ENCODE data around the gene CPO.
A peak's percentile ranks its signal among the peaks of the same experiment; 100 is the strongest.

Gene CPO

GRCh38 chr2:206987810-206988209, 48.5 kb downstream of the CPO start:
- Histone ChIP-seq H3K27ac (ENCODE audit: low read length, poor library complexity, severe bottlenecking) (no peak overlapping the region), H3K27me3 (ENCODE audit: control insufficient read depth in 1 of 2, insufficient read depth in 1 of 2, low read length in 2 of 2) (no peaks in the 10 kb centered on the region), H3K4me1 (ENCODE audit: control insufficient read depth, insufficient read depth, low read depth, low read length) (peaks cover 3% of the 10 kb centered on the region), H3K4me2 (ENCODE audit: low read length, poor library complexity, severe bottlenecking) (no peak overlapping the region), H3K18ac (ENCODE audit: low read depth in 1 of 2, low read length in 2 of 2) (no peak overlapping the region), H3K23ac (ENCODE audit: low read length in 2 of 2) (no peak overlapping the region), H2BK5ac (ENCODE audit: low read depth, low read length, poor library complexity, severe bottlenecking) (no peak overlapping the region), H3K36me3 (ENCODE audit: control insufficient read depth in 1 of 2, insufficient read depth in 2 of 2, low read depth in 1 of 2, low read length in 2 of 2) (no peaks in the 10 kb centered on the region), H3K9ac (ENCODE audit: low read length) (no peak overlapping the region), H2AFZ (ENCODE audit: low read depth, low read length) (no peak overlapping the region), H4K8ac (ENCODE audit: low read length) (no peak overlapping the region), H4K91ac (ENCODE audit: low read length) (no peak overlapping the region), H2BK15ac (ENCODE audit: low read depth, poor library complexity, severe bottlenecking) (no peak overlapping the region), H3K79me1 (replicated peaks; ENCODE audit: low read length, poor library complexity, severe bottlenecking) (no peaks in the 10 kb centered on the region), H3K9me3 (ENCODE audit: control insufficient read depth, low read length) (no peaks in the 10 kb centered on the region), H3K4ac (ENCODE audit: low read depth in 1 of 2, low read length in 2 of 2) (no peak overlapping the region), H2BK12ac (ENCODE audit: low read length in 2 of 2) (peak overlapping the region in 1 of 2 experiments; percentile 65), H3K14ac (ENCODE audit: low read length in 2 of 2) (no peak overlapping the region), H3K4me3 (ENCODE audit: insufficient read depth in 1 of 2, low read depth in 1 of 2, low read length in 2 of 2) (no peak overlapping the region), H2BK120ac (ENCODE audit: low read depth, low read length) (no peak overlapping the region), H2AK5ac (ENCODE audit: low read length, severe bottlenecking) (no peak overlapping the region)
- WGBS = 97% methylated on average over 1 of the region's 2 CpGs
- no peak for DNase-seq

GRCh38 chr2:206988884-206989283, 49.6 kb downstream of the CPO start:
- Histone ChIP-seq H2BK12ac (ENCODE audit: low read length in 2 of 2) (peak overlapping the region; percentile 3 to 34), H2BK15ac (ENCODE audit: low read depth, poor library complexity, severe bottlenecking) (no peak overlapping the region), H3K79me1 (replicated peaks; ENCODE audit: low read length, poor library complexity, severe bottlenecking) (no peaks in the 10 kb centered on the region), H3K36me3 (ENCODE audit: control insufficient read depth in 1 of 2, insufficient read depth in 2 of 2, low read depth in 1 of 2, low read length in 2 of 2) (no peaks in the 10 kb centered on the region), H3K14ac (ENCODE audit: low read length in 2 of 2) (no peak overlapping the region), H3K4me2 (ENCODE audit: low read length, poor library complexity, severe bottlenecking) (no peak overlapping the region), H3K4me3 (ENCODE audit: insufficient read depth in 1 of 2, low read depth in 1 of 2, low read length in 2 of 2) (no peak overlapping the region), H3K9ac (ENCODE audit: low read length) (no peak overlapping the region), H4K91ac (ENCODE audit: low read length) (no peak overlapping the region), H2AFZ (ENCODE audit: low read depth, low read length) (no peak overlapping the region), H3K18ac (ENCODE audit: low read depth in 1 of 2, low read length in 2 of 2) (peak overlapping the region in 1 of 2 experiments; percentile 64), H3K4ac (ENCODE audit: low read depth in 1 of 2, low read length in 2 of 2) (no peak overlapping the region), H3K4me1 (ENCODE audit: control insufficient read depth, insufficient read depth, low read depth, low read length) (no peaks in the 10 kb centered on the region), H3K27me3 (ENCODE audit: control insufficient read depth in 1 of 2, insufficient read depth in 1 of 2, low read length in 2 of 2) (no peaks in the 10 kb centered on the region), H3K27ac (ENCODE audit: low read length, poor library complexity, severe bottlenecking) (no peak overlapping the region), H3K23ac (ENCODE audit: low read length in 2 of 2) (no peak overlapping the region), H2BK120ac (ENCODE audit: low read depth, low read length) (no peak overlapping the region), H3K9me3 (ENCODE audit: control insufficient read depth, low read length) (no peaks in the 10 kb centered on the region), H4K8ac (ENCODE audit: low read length) (no peak overlapping the region), H2BK5ac (ENCODE audit: low read depth, low read length, poor library complexity, severe bottlenecking) (no peak overlapping the region), H2AK5ac (ENCODE audit: low read length, severe bottlenecking) (no peak overlapping the region)
- 100% methylated on average over 1 of the region's 1 CpG for WGBS
- DNase-seq = no peak

DNA sequence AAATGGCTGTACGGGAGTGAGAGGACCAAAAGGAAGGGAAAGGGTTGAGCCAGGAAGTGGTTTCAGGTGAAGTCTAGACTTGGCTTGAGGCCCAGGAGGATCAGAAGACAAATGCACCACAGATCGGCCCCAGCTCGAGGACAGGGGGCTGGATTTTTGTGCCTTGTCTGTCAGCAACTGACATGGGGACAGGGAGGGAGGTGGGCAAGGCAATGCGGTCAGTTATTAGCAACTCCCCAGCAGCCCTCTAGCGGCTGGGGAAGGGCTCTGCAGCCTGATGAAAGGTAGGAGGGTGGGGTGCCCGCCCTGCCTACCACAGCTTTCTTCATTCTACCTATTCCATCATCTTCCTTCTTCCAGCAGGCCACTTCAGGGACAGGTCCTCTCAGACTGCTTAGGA, 50.0 kb downstream of the CPO start:
- Histone ChIP-seq H4K8ac (ENCODE audit: low read length) (peak overlapping the region; percentile 12), H3K4me2 (ENCODE audit: low read length, poor library complexity, severe bottlenecking) (no peak overlapping the region), H3K18ac (ENCODE audit: low read depth in 1 of 2, low read length in 2 of 2) (peak overlapping the region; percentile 52 to 64), H2BK15ac (ENCODE audit: low read depth, poor library complexity, severe bottlenecking) (no peak overlapping the region), H3K4me3 (ENCODE audit: insufficient read depth in 1 of 2, low read depth in 1 of 2, low read length in 2 of 2) (no peak overlapping the region), H2BK120ac (ENCODE audit: low read depth, low read length) (peak overlapping the region; percentile 11), H3K4me1 (ENCODE audit: control insufficient read depth, insufficient read depth, low read depth, low read length) (no peaks in the 10 kb centered on the region), H3K27ac (ENCODE audit: low read length, poor library complexity, severe bottlenecking) (no peak overlapping the region), H4K91ac (ENCODE audit: low read length) (no peak overlapping the region), H3K4ac (ENCODE audit: low read depth in 1 of 2, low read length in 2 of 2) (no peak overlapping the region), H3K14ac (ENCODE audit: low read length in 2 of 2) (no peak overlapping the region), H3K36me3 (ENCODE audit: control insufficient read depth in 1 of 2, insufficient read depth in 2 of 2, low read depth in 1 of 2, low read length in 2 of 2) (no peaks in the 10 kb centered on the region), H3K9me3 (ENCODE audit: control insufficient read depth, low read length) (no peaks in the 10 kb centered on the region), H2BK5ac (ENCODE audit: low read depth, low read length, poor library complexity, severe bottlenecking) (no peak overlapping the region), H3K23ac (ENCODE audit: low read length in 2 of 2) (no peak overlapping the region), H2AFZ (ENCODE audit: low read depth, low read length) (no peak overlapping the region), H3K27me3 (ENCODE audit: control insufficient read depth in 1 of 2, insufficient read depth in 1 of 2, low read length in 2 of 2) (no peaks in the 10 kb centered on the region), H3K9ac (ENCODE audit: low read length) (no peak overlapping the region), H2BK12ac (ENCODE audit: low read length in 2 of 2) (peak overlapping the region; percentile 3 to 34), H2AK5ac (ENCODE audit: low read length, severe bottlenecking) (no peak overlapping the region), H3K79me1 (replicated peaks; ENCODE audit: low read length, poor library complexity, severe bottlenecking) (no peaks in the 10 kb centered on the region)
- DNase-seq = peak; percentile 28
- 64% methylated on average over 4 of the region's 6 CpGs for WGBS

DNA sequence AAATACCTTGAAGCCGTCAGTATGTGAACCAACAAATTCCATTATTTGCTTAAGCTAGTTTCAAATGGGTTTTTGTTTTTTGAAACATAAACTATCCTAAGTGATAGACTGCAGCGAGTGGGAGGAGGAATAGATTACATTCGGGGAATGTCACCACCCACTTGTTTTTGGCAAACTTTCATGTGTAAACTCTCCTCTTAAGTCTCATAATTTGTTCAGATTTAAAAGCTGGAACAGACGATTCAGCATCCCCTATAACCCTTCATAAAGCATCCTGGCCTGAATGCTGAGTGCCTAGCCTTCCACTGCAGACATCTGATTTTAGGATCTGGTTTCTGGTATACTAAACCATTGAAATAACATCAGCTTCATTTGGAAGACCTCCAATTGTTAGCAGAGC, 51.0 kb downstream of the CPO start:
- no peak overlapping the region for H2BK15ac ChIP-seq (ENCODE audit: low read depth, poor library complexity, severe bottlenecking)
- no peak overlapping the region for H3K9ac ChIP-seq (ENCODE audit: low read length)
- H2AFZ ChIP-seq (ENCODE audit: low read depth, low read length) = no peak overlapping the region
- H3K9me3 ChIP-seq (ENCODE audit: control insufficient read depth, low read length) = no peaks in the 10 kb centered on the region
- no peak overlapping the region for H3K4me3 ChIP-seq (ENCODE audit: insufficient read depth in 1 of 2, low read depth in 1 of 2, low read length in 2 of 2)
- H3K4me1 ChIP-seq (ENCODE audit: control insufficient read depth, insufficient read depth, low read depth, low read length) = no peaks in the 10 kb centered on the region
- H3K14ac ChIP-seq (ENCODE audit: low read length in 2 of 2) = no peak overlapping the region
- H3K79me1 ChIP-seq (replicated peaks; ENCODE audit: low read length, poor library complexity, severe bottlenecking) = no peaks in the 10 kb centered on the region
- no peak overlapping the region for H4K91ac ChIP-seq (ENCODE audit: low read length)
- H3K23ac ChIP-seq (ENCODE audit: low read length in 2 of 2) = no peak overlapping the region
- H2BK5ac ChIP-seq (ENCODE audit: low read depth, low read length, poor library complexity, severe bottlenecking) = no peak overlapping the region
- no peak overlapping the region for H2BK120ac ChIP-seq (ENCODE audit: low read depth, low read length)
- WGBS = 71% methylated on average over 3 of the region's 4 CpGs
- no peak for DNase-seq
- no peak overlapping the region for H3K27ac ChIP-seq (ENCODE audit: low read length, poor library complexity, severe bottlenecking)
- no peak overlapping the region for H3K18ac ChIP-seq (ENCODE audit: low read depth in 1 of 2, low read length in 2 of 2)
- H3K27me3 ChIP-seq (ENCODE audit: control insufficient read depth in 1 of 2, insufficient read depth in 1 of 2, low read length in 2 of 2) = no peaks in the 10 kb centered on the region
- H3K36me3 ChIP-seq (ENCODE audit: control insufficient read depth in 1 of 2, insufficient read depth in 2 of 2, low read depth in 1 of 2, low read length in 2 of 2) = no peaks in the 10 kb centered on the region
- no peak overlapping the region for H2BK12ac ChIP-seq (ENCODE audit: low read length in 2 of 2)
- H3K4me2 ChIP-seq (ENCODE audit: low read length, poor library complexity, severe bottlenecking) = no peak overlapping the region
- no peak overlapping the region for H4K8ac ChIP-seq (ENCODE audit: low read length)
- no peak overlapping the region for H2AK5ac ChIP-seq (ENCODE audit: low read length, severe bottlenecking)
- no peak overlapping the region for H3K4ac ChIP-seq (ENCODE audit: low read depth in 1 of 2, low read length in 2 of 2)

Data from mesenchymal stem cell (in vitro differentiated cells and primary cell).